Hepatocyte (in vitro differentiated cells): ENCODE data around the gene SLCO2A1. TPM values are rescaled to one million over a fixed set of nuclear protein-coding genes. Genes with fewer than 3 reads are reported as not detected.

ENCODE experiments used
- DNase-seq: peaks from one replicate; pipeline ENCODE4 v3.0.0-alpha.2; 2016; ENCODE audit warnings: low spot score
- H2AFZ ChIP-seq: fragments of 200-600 bp; sonication (generic); 2 replicates; pipeline ENCODE4 v1.6.0; 2016; ENCODE audit warnings: antibody characterized with exemption, mild to moderate bottlenecking
- H3K27ac ChIP-seq: fragments of 200-600 bp; sonication (generic); 2 replicates; pipeline ENCODE4 v1.5.1; 2016; ENCODE audit warnings: mild to moderate bottlenecking
- H3K27me3 ChIP-seq: fragments of 200-600 bp; sonication (generic); 2 replicates; pipeline ENCODE4 v1.6.1; 2016
- H3K36me3 ChIP-seq: fragments of 200-600 bp; sonication (generic); replicated peaks from 2 replicates; pipeline ENCODE4 v1.5.1; 2016; ENCODE audit warnings: low read depth; ENCODE audit not compliant: insufficient read depth
- H3K4me1 ChIP-seq: fragments of 200-600 bp; sonication (generic); 2 replicates; pipeline ENCODE4 v1.5.1; 2016; ENCODE audit warnings: mild to moderate bottlenecking, moderate library complexity; ENCODE audit not compliant: insufficient read depth
- H3K4me2 ChIP-seq: fragments of 200-600 bp; sonication (generic); 2 replicates; pipeline ENCODE4 v1.6.0; 2016
- H3K4me3 ChIP-seq: fragments of 200-600 bp; sonication (generic); 2 replicates; pipeline ENCODE4 v1.5.1; 2016; ENCODE audit warnings: mild to moderate bottlenecking
- H3K79me2 ChIP-seq: fragments of 200-600 bp; sonication (generic); 2 replicates; pipeline ENCODE4 v1.6.0; 2017; ENCODE audit warnings: mild to moderate bottlenecking
- H3K9me2 ChIP-seq: fragments of 200-600 bp; sonication (generic); replicated peaks from 2 replicates; pipeline ENCODE4 v1.6.0; 2017; ENCODE audit warnings: mild to moderate bottlenecking; ENCODE audit not compliant: insufficient read depth
- H3K9me3 ChIP-seq: fragments of 200-600 bp; sonication (generic); 2 replicates; pipeline ENCODE4 v1.5.1; 2016; ENCODE audit warnings: low read depth, mild to moderate bottlenecking
- H4K20me1 ChIP-seq: fragments of 200-600 bp; sonication (generic); 2 replicates; pipeline ENCODE4 v1.6.0; 2016; ENCODE audit warnings: mild to moderate bottlenecking; ENCODE audit not compliant: insufficient read depth, poor library complexity, severe bottlenecking
- CTCF ChIP-seq: fragments of 200-600 bp; sonication (generic); IDR thresholded peaks from 2 replicates; pipeline ENCODE4 v1.5.1; 2016; ENCODE audit warnings: antibody characterized with exemption, mild to moderate bottlenecking; ENCODE audit not compliant: poor library complexity
- EZH2 ChIP-seq: fragments of 200-600 bp; sonication (generic); IDR thresholded peaks from 2 replicates; pipeline ENCODE4 v1.6.1; 2016; ENCODE audit warnings: antibody characterized with exemption, mild to moderate bottlenecking, borderline replicate concordance
- EZH2phosphoT487 ChIP-seq: fragments of 200-600 bp; sonication (generic); IDR thresholded peaks from one replicate; pipeline ENCODE4 v1.6.1; 2018; ENCODE audit warnings: antibody characterized with exemption, mild to moderate bottlenecking, low read depth, moderate library complexity; ENCODE audit not compliant: unreplicated experiment, severe bottlenecking
- WGBS: methylation state at CpG from one replicate; pipeline ENCODE4 v1.1.6; 2016; ENCODE audit warnings: low lambda C conversion rate; ENCODE audit errors: missing lambda C conversion rate; 5-methylcytosine and 5-hydroxymethylcytosine counted together
- polyA plus RNA-seq: library from polyadenylated mRNA; unstranded; fragments of >200 nt; fragmentation: Nextera tagmentation; extraction: Ambion mirVana; gene quantifications from 2 replicates; pipeline ENCODE4 v1.2.1, GENCODE V29; 2016
- total RNA-seq: library from RNA; depleted of rRNA; stranded (reverse); fragments of >200 nt; gene quantifications from 2 replicates; pipeline ENCODE4 v1.2.3, GENCODE V29; 2014

The SLCO2A1 gene
- total and polyA plus RNA-seq, 2 experiments from 2014 or later = 2.3 to 8.4 TPM

GRCh38 chr3:134066651-134067530 is 37.2 kb upstream of the SLCO2A1 start:
- H3K4me1 ChIP-seq = peaks cover 5% of the 10 kb centered on the region
- peak overlapping the region; percentile 60 for H3K27ac ChIP-seq
- DNase-seq = peak; percentile 21
- no peaks in the 10 kb centered on the region for H3K9me2 ChIP-seq
- H3K4me2 ChIP-seq = no peak overlapping the region
- H4K20me1 ChIP-seq = no peaks in the 10 kb centered on the region
- H3K79me2 ChIP-seq = no peaks in the 10 kb centered on the region
- H3K36me3 ChIP-seq = no peaks in the 10 kb centered on the region
- WGBS = 72% methylated on average over 8 of the region's 8 CpGs
- H3K4me3 ChIP-seq = no peak overlapping the region
- no peak overlapping the region for H2AFZ ChIP-seq
- TF ChIP-seq CTCF (no peak), EZH2phosphoT487 (no peak), EZH2 (no peak)
- no peaks in the 10 kb centered on the region for H3K27me3 ChIP-seq
- no peaks in the 10 kb centered on the region for H3K9me3 ChIP-seq

- DNase-seq = no peak
- 83% methylated on average over 7 of the region's 7 CpGs for WGBS
- Histone ChIP-seq H3K9me2 (no peaks in the 10 kb centered on the region), H3K4me2 (no peak overlapping the region), H2AFZ (no peak overlapping the region), H3K36me3 (no peaks in the 10 kb centered on the region), H3K79me2 (no peaks in the 10 kb centered on the region), H3K4me1 (peaks cover 5% of the 10 kb centered on the region), H3K9me3 (no peaks in the 10 kb centered on the region), H4K20me1 (no peaks in the 10 kb centered on the region), H3K4me3 (no peak overlapping the region), H3K27ac (peak overlapping the region; percentile 45), H3K27me3 (no peaks in the 10 kb centered on the region)
- TF ChIP-seq CTCF (no peak), EZH2 (no peak), EZH2phosphoT487 (no peak)
Observed at GRCh38 chr3:134066158-134066541, 36.4 kb upstream of the SLCO2A1 start.

GRCh38 chr3:134065252-134066157 is 35.8 kb upstream of the SLCO2A1 start:
- no peak overlapping the region for H3K4me2 ChIP-seq
- no peak overlapping the region for H2AFZ ChIP-seq
- no peaks in the 10 kb centered on the region for H3K36me3 ChIP-seq
- WGBS = 79% methylated on average over 9 of the region's 9 CpGs
- DNase-seq = no peak
- TF ChIP-seq EZH2phosphoT487 (no peak), EZH2 (no peak), CTCF (no peak)
- H3K27ac ChIP-seq = no peak overlapping the region
- H3K79me2 ChIP-seq = no peaks in the 10 kb centered on the region
- no peaks in the 10 kb centered on the region for H4K20me1 ChIP-seq
- H3K4me3 ChIP-seq = no peak overlapping the region
- peaks cover 11% of the 10 kb centered on the region for H3K4me1 ChIP-seq
- H3K9me2 ChIP-seq = no peaks in the 10 kb centered on the region
- H3K9me3 ChIP-seq = no peaks in the 10 kb centered on the region
- no peaks in the 10 kb centered on the region for H3K27me3 ChIP-seq
